ENCODE measurements around the gene FLT3. TPM values are rescaled to one million over a fixed set of nuclear protein-coding genes. Genes with fewer than 3 reads are reported as not detected.
"Not testable (repeated sequence)": the region's sequence is repeated elsewhere in the genome, so short reads cannot be mapped to it uniquely, and the experiment has no call there.

FLT3 gene
- total RNA-seq, 1 donor from 2014 or later: not detected

GRCh38 chr13:28037399-28037798 is 63.0 kb downstream of the FLT3 start:
- Mint-ChIP-seq H3K36me3 (ENCODE audit: low read depth) (peaks cover 4% of the 10 kb centered on the region), H3K4me1 (ENCODE audit: low read depth) (no peaks in the 10 kb centered on the region), H3K9me3 (ENCODE audit: low read depth) (no peaks in the 10 kb centered on the region), H3K27ac (ENCODE audit: unreplicated experiment) (no peak overlapping the region), H3K4me3 (ENCODE audit: unreplicated experiment) (no peak overlapping the region), H3K27me3 (ENCODE audit: low read depth) (peaks cover 46% of the 10 kb centered on the region)
- TF ChIP-seq, protein P1, sequence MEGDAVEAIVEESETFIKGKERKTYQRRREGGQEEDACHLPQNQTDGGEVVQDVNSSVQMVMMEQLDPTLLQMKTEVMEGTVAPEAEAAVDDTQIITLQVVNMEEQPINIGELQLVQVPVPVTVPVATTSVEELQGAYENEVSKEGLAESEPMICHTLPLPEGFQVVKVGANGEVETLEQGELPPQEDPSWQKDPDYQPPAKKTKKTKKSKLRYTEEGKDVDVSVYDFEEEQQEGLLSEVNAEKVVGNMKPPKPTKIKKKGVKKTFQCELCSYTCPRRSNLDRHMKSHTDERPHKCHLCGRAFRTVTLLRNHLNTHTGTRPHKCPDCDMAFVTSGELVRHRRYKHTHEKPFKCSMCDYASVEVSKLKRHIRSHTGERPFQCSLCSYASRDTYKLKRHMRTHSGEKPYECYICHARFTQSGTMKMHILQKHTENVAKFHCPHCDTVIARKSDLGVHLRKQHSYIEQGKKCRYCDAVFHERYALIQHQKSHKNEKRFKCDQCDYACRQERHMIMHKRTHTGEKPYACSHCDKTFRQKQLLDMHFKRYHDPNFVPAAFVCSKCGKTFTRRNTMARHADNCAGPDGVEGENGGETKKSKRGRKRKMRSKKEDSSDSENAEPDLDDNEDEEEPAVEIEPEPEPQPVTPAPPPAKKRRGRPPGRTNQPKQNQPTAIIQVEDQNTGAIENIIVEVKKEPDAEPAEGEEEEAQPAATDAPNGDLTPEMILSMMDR (IDR thresholded peaks at IDR 0.05): no peak
- DNase-seq (ENCODE audit: low spot score): no peak

GRCh38 chr13:28035146-28035782 is 65.1 kb downstream of the FLT3 start:
- TF ChIP-seq, protein P1 (IDR thresholded peaks at IDR 0.05): no peak
- Mint-ChIP-seq H3K9me3 (ENCODE audit: low read depth) (no peaks in the 10 kb centered on the region), H3K4me3 (ENCODE audit: unreplicated experiment) (no peak overlapping the region), H3K27ac (ENCODE audit: unreplicated experiment) (no peak overlapping the region), H3K36me3 (ENCODE audit: low read depth) (peaks cover 4% of the 10 kb centered on the region), H3K27me3 (ENCODE audit: low read depth) (peaks cover 45% of the 10 kb centered on the region), H3K4me1 (ENCODE audit: low read depth) (no peaks in the 10 kb centered on the region)
- no peak for DNase-seq (ENCODE audit: low spot score)

- TF ChIP-seq, protein P1 (IDR thresholded peaks at IDR 0.05): no peak
- Mint-ChIP-seq H3K4me1 (ENCODE audit: low read depth) (no peaks in the 10 kb centered on the region), H3K27me3 (ENCODE audit: low read depth) (peaks cover 41% of the 10 kb centered on the region), H3K4me3 (ENCODE audit: unreplicated experiment) (no peak overlapping the region), H3K36me3 (ENCODE audit: low read depth) (peaks cover 1% of the 10 kb centered on the region), H3K27ac (ENCODE audit: unreplicated experiment) (no peak overlapping the region), H3K9me3 (ENCODE audit: low read depth) (no peaks in the 10 kb centered on the region)
- no peak for DNase-seq (ENCODE audit: low spot score)
These were observed 66.3 kb downstream of the FLT3 start for GRCh38 chr13:28033894-28034655.

- not testable (repeated sequence) for H3K9me3 Mint-ChIP-seq (ENCODE audit: low read depth); H3K27ac Mint-ChIP-seq (ENCODE audit: unreplicated experiment); H3K36me3 Mint-ChIP-seq (ENCODE audit: low read depth); H3K4me1 Mint-ChIP-seq (ENCODE audit: low read depth); H3K4me3 Mint-ChIP-seq (ENCODE audit: unreplicated experiment); DNase-seq (ENCODE audit: low spot score)
- H3K27me3 Mint-ChIP-seq (ENCODE audit: low read depth): peaks cover 45% of the 10 kb centered on the region
These were observed 67.9 kb downstream of the FLT3 start for GRCh38 chr13:28032438-28032837.

DNA sequence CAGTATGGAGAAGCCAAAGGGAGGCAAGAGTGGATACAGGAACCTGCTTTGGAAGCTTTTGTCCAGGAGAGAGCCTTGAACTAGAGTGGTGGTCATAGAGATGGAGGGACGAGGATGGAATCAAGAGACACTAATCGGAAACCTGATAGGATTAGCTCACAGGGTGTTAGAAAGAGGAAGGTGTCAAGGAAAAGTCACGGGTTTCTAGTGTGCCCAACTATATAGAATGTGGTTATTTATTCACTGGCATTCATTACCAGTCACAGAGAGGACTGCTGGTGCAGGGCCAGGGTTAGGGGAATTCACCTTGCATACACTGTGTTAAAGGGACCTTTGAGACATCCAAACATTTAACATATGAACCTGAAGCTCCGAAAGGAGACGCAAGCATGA is 68.5 kb downstream of the FLT3 start:
- peaks cover 45% of the 10 kb centered on the region for H3K27me3 Mint-ChIP-seq (ENCODE audit: low read depth)
- peaks cover 1% of the 10 kb centered on the region for H3K36me3 Mint-ChIP-seq (ENCODE audit: low read depth)
- no peak overlapping the region for H3K27ac Mint-ChIP-seq (ENCODE audit: unreplicated experiment)
- H3K4me3 Mint-ChIP-seq (ENCODE audit: unreplicated experiment): no peak overlapping the region
- no peaks in the 10 kb centered on the region for H3K9me3 Mint-ChIP-seq (ENCODE audit: low read depth)
- H3K4me1 Mint-ChIP-seq (ENCODE audit: low read depth): no peaks in the 10 kb centered on the region
- TF ChIP-seq, protein P1 (IDR thresholded peaks at IDR 0.05): no peak
- no peak for DNase-seq (ENCODE audit: low spot score)

Data from chondrocyte (in vitro differentiated cells).